DOHH2 (cell line): Measurements from ENCODE around the gene OR11A1.

ENCODE experiments used
- CTCF ChIP-seq: fragments of 200-600 bp; sonication (generic); IDR thresholded peaks from one replicate; pipeline ENCODE4 v1.5.1; 2014; ENCODE audit warnings: antibody characterized with exemption, mild to moderate bottlenecking, low read depth, low read length; ENCODE audit not compliant: poor library complexity, severe bottlenecking
- EZH2phosphoT487 ChIP-seq: fragments of 200-600 bp; sonication (generic); IDR thresholded peaks from 2 replicates; pipeline ENCODE4 v1.6.1; 2017; ENCODE audit warnings: borderline replicate concordance, mild to moderate bottlenecking, antibody characterized with exemption, low read length, moderate library complexity, mixed read lengths

- TF ChIP-seq CTCF (no peak), EZH2phosphoT487 (no peak)
These were observed 42.8 kb upstream of the OR11A1 start for GRCh38 chr6:29499704-29500103.
